Pericardium fibroblast (primary cell): Measurements from ENCODE around the gene NSUN7. TPM values are rescaled to one million over a fixed set of nuclear protein-coding genes. Genes with fewer than 3 reads are reported as not detected.

Experiments used
- total RNA-seq: library from RNA; depleted of rRNA; stranded (reverse); fragments of >200 nt; gene quantifications from 2 replicates; pipeline ENCODE4 v1.2.3, GENCODE V29; 2015

NSUN7 gene
- 0.34 TPM in 1 of 2 replicates, not detected in the other for total RNA-seq

GRCh38 chr4:40749717-40750460 lies at the start of gene NSUN7:
NSUN7 (plus strand) TSS chr4:40749955; CDS start chr4:40750694, 739 bp downstream.

Other genes starting within 250 kb of the NSUN7 start
- 2.2 and 2.6 TPM in 2 replicates for gene RBM47, start 120.1 kb upstream of the NSUN7 start, total RNA-seq